Mesodermal cell (in vitro differentiated cells): ENCODE measurements around the gene ZNF17. TPM values are rescaled to one million over a fixed set of nuclear protein-coding genes. Genes with fewer than 3 reads are reported as not detected.
"Not testable (repeated sequence)": the region's sequence is repeated elsewhere in the genome, so short reads cannot be mapped to it uniquely, and the experiment has no call there.

Source experiments
- H3K27ac ChIP-seq: 2 replicates; pipeline ENCODE4 v1.7.0; 2013; ENCODE audit warnings: mild to moderate bottlenecking, low read depth, low read length, moderate library complexity; ENCODE audit not compliant: severe bottlenecking
- H3K36me3 ChIP-seq: 2 replicates; pipeline ENCODE4 v1.7.1; 2013; ENCODE audit warnings: mild to moderate bottlenecking, low read length, moderate library complexity; ENCODE audit not compliant: control insufficient read depth, insufficient read depth
- H3K4me1 ChIP-seq: one replicate; pipeline ENCODE4 v1.7.1; 2013; ENCODE audit warnings: mild to moderate bottlenecking, low read length; ENCODE audit not compliant: insufficient read depth, control insufficient read depth, poor library complexity, severe bottlenecking
- H3K4me3 ChIP-seq: 2 replicates; pipeline ENCODE4 v1.7.0; 2013; ENCODE audit warnings: low read length, control low read depth, mild to moderate bottlenecking; ENCODE audit not compliant: insufficient read depth, poor library complexity, severe bottlenecking; ENCODE audit errors: extremely low read depth
- H3K9me3 ChIP-seq: 2 replicates; pipeline ENCODE4 v1.7.1; 2013; ENCODE audit warnings: mild to moderate bottlenecking, low read length, moderate library complexity; ENCODE audit not compliant: control insufficient read depth
- WGBS, 2 experiments: methylation state at CpG; one replicate each; pipeline ENCODE4 v1.1.5; 2013; ENCODE audit warnings: missing lambda C conversion rate in 2 of 2; ENCODE audit not compliant: insufficient coverage in 2 of 2; 5-methylcytosine and 5-hydroxymethylcytosine counted together
- polyA plus RNA-seq, 2 experiments: library from polyadenylated mRNA; stranded (reverse); fragments of 50-300 nt; gene quantifications; one replicate each; pipeline ENCODE4 v1.2.3, GENCODE V29; 2013

The ZNF17 gene
- polyA plus RNA-seq (2013, experiment 1 of 2): 3.2 TPM
- 3.0 TPM for polyA plus RNA-seq (2013, experiment 2 of 2)

DNA sequence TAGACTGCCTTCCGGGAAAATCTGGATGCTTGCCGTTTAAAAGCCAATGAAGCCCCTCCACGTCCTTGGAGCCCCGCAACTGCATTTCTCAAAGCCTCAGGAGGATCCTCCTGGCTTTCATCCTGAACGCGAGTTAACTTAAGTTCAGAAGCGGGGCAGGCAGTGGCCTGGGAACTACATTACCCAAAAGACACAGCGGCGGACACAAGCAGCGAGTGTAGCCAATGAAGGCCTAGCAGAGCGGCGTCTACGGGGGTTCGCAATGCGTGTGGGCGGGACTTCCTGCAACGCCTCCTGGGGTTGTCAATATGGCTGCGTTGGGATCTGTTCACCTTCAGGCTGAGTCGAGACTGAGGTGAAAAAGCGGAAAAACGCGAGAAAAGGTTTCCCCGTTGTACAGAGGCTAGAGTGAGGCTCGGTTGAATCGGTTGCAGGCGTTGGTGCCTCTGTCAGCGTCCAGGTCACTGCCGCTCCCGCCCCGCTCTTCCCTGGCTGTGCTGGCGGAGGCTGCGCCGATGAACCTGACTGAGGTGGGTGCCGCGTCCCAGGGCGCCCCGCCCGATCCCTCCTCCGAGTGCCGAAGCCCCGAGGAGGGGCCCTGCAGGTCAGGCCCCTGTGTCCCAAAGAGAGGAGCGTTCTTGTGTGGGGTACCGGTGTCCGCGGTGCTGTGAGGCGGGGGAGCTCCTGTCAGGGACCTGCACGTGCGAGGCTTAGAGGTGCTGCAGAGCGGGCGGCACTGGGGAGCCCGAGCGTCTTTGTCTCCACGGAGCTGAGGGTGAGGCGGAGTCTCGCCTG, at the start of gene ZNF17:
Gene ZNF17 (plus strand): TSS at position 285 of the 795 bp plus-strand sequence. CDS start 2,455 bp downstream, outside the sequence.
- WGBS, 2 experiments: 0% methylated on average over 49 to 51 of the region's 55 CpGs

DNA sequence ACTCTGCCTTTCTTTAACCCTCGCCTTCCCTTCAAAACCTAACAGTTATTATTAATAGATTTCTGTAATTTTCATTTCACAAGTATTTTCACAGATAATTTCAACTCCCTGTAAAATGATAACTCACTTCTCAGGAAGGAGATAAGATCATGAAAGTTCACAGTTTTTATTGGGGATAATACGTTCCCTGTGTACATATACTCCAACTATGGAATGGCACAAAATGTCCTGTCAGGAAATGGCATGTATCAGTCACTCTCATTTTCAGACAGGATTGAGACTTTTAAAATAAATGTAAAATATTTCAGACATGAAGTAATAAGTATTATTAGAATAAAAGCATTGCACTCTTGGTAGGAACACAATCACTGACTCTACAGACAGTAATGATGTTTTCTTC, 48.5 kb upstream of the ZNF17 start:
- peaks cover 15% of the 10 kb centered on the region for H3K36me3 ChIP-seq
- no peaks in the 10 kb centered on the region for H3K4me1 ChIP-seq
- H3K9me3 ChIP-seq: no peaks in the 10 kb centered on the region
- H3K4me3 ChIP-seq: peak overlapping the region; percentile 72
- H3K27ac ChIP-seq: peak overlapping the region; percentile 85
- WGBS, 2 experiments: 100% methylated on average over 1 of the region's 2 CpGs; no CpG with 5 or more reads in 1 of the 2 experiments

More for the DNA sequence above, at the start of gene ZNF17:
- Histone ChIP-seq H3K36me3 (peaks cover 13% of the 10 kb centered on the region), H3K4me3 (peak within 1 kb of the TSS; percentile 95), H3K4me1 (no peaks in the 10 kb centered on the region), H3K9me3 (no peaks in the 10 kb centered on the region), H3K27ac (no peak within 1 kb of the TSS)

DNA sequence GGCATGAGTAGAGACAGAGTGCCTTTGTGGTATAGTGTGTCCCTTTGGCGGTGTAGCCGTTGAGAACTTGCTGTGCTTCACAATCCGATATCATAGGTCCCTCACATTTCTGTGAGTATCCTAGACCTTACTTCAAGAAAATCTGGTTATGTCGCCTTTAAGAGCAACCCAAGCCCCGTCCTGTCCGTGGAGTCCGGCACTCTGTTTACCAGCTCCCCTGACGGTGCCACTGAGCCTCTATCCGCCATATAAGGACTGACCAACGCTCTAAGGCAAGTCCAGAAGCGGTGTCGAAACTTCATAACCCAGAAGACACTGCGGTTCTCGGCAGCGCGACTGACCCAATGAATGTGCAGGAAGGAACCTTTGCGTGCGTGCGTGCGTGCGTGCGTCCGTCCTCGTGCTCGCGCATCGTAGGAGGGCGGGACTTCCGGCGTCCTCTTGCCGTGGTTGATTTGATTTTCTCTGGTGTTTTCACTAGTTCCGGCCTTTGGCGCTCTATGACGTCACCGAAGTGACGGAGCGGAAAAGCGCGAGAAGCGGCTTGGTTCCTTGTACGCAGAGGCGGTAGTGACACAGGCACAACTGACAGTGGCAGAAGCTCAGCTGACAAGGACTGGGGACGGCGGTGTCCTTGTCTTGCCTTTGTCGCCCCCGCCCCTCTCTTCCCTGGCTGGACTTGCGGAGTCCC, 47.8 kb upstream of the ZNF17 start, which contains the start of the genes TRAPPC2B and ZNF547:
Gene TRAPPC2B (plus strand): TSS at position 555 of the 691 bp plus-strand sequence. CDS start 1,283 bp downstream, outside the sequence.
Gene ZNF547 (plus strand): TSS at position 555 of the 691 bp plus-strand sequence. CDS start 5,005 bp downstream, outside the sequence.
- WGBS, 2 experiments: 4 to 5% methylated on average over 44 to 46 of the region's 47 CpGs
- Histone ChIP-seq H3K9me3 (no peaks in the 10 kb centered on the region), H3K36me3 (peaks cover 8% of the 10 kb centered on the region), H3K4me1 (no peaks in the 10 kb centered on the region), H3K27ac (peak within 1 kb of the TSS; percentile 86), H3K4me3 (peak within 1 kb of the TSS; percentile 72)

DNA sequence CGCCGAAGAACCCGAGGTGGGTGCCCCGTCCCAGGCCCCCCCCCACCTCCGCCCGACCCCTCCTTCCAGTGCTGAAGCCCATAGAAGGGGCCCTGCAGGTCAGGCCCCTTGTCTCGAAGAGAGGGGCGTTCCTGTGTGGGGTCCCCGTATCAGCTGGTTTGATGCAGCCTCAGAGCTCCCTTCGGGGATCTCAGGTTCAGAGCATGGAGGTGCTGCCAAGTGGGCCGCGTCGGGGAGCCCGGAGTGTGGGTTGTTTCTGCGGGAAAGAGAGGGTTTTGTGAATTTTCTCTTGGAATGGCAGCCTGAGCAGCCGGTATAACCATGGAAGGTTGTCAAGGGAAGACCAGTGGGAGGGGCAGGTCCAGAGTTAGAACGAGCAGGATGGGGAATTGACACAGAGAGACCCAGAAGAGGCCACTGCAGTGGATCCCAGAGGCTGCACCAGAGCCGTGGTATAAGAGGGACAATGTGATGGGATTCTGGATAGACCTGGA, 47.2 kb upstream of the ZNF17 start:
- WGBS, 2 experiments: 3 to 6% methylated on average over 12 of the region's 18 CpGs
- Histone ChIP-seq H3K9me3 (no peaks in the 10 kb centered on the region), H3K4me3 (peak overlapping the region; percentile 72), H3K4me1 (no peaks in the 10 kb centered on the region), H3K36me3 (peaks cover 4% of the 10 kb centered on the region), H3K27ac (peak overlapping the region; percentile 86)

DNA sequence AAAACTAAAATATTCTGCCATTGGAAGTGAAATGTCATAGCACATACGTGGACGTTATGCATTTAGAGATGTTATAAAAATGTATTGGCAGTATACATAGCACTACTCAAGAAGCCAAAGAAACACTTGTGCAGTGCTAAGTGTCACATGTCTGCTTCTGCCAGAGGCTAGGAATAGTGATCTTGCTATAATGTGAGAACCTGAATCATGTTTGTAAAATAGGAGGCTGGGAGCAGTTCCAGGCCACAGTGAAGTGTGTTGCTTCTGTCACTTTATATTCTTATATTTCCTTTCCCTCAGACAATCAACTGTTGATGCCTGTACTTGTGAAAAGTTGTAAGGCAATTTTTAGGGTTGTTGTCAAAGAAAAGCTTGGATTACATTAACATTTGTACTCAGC, 44.2 kb upstream of the ZNF17 start:
- H3K4me1 ChIP-seq: no peaks in the 10 kb centered on the region
- H3K9me3 ChIP-seq: no peaks in the 10 kb centered on the region
- no peak overlapping the region for H3K27ac ChIP-seq
- 100% methylated on average over 2 of the region's 2 CpGs for WGBS, 2 experiments
- peaks cover 9% of the 10 kb centered on the region for H3K36me3 ChIP-seq
- no peak overlapping the region for H3K4me3 ChIP-seq

DNA sequence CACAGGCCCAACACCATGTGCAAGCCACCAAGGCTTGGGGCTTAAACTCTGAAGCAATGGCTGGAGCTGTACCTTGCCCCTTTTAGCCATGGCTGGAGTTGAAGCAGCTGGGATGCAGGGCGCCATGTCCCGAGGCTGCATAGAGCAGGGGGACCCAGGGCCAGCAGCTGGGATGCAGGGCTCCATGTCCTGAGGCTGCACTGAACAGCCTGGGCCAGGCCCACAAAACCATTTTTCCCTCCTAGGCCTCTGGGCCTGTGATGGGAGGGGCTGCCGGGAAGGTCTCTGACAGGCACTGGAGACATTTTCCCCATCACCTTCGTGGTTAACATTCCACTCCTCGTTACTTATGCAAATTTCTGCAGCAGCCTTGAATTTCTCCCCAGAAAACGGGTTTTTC, 36.8 kb upstream of the ZNF17 start:
- no peak overlapping the region for H3K4me3 ChIP-seq
- WGBS, 2 experiments: 85 to 87% methylated on average over 5 to 6 of the region's 6 CpGs
- H3K36me3 ChIP-seq: peaks cover 61% of the 10 kb centered on the region
- no peak overlapping the region for H3K27ac ChIP-seq
- H3K9me3 ChIP-seq: peaks cover 35% of the 10 kb centered on the region
- no peaks in the 10 kb centered on the region for H3K4me1 ChIP-seq

DNA sequence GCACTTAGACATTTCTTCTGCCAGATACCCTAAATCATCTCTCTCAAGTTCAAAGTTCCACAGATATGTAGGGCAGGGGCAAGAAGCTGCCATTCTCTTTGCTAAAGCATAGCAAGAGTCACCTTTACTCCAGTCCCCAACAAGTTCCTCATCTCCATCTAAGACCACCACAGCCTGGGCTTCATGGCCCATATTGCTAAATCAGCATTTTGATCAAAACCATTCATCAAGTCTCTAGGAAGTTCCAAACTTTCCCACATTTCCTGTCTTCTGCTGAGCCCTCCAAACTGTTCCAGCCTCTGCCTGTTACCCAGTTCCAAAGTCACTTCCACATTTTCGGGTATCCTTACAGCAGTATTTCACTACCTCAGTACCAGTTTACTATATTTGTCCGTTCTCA, 36.3 kb upstream of the ZNF17 start:
- H3K4me1 ChIP-seq, H3K27ac ChIP-seq, H3K4me3 ChIP-seq: not testable (repeated sequence)
- 86 to 100% methylated on average over 1 to 2 of the region's 2 CpGs for WGBS, 2 experiments
- Histone ChIP-seq H3K36me3 (peaks cover 61% of the 10 kb centered on the region), H3K9me3 (peaks cover 35% of the 10 kb centered on the region)

DNA sequence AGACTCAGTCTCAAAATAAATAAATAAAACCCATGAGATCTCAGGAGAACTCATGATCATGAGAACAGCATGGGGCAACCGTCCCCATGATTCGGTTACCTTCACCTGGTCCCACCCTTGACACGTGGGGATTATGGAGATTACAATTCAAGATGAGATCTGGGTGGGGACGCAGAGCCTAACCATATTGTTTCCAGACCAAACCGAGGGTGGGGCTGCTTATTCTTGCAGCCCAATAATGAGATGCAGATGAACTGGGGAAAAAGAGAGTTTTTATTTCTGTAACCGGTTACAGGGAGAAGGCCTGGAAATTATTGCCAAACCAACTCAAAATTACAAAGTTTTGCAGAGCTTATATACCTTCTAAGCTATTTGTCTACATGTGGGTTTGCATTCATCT, 34.8 kb upstream of the ZNF17 start:
- no peak overlapping the region for H3K27ac ChIP-seq
- WGBS, 2 experiments: 96 to 100% methylated on average over 3 to 5 of the region's 6 CpGs
- H3K4me3 ChIP-seq: no peak overlapping the region
- peaks cover 61% of the 10 kb centered on the region for H3K36me3 ChIP-seq
- H3K4me1 ChIP-seq: no peaks in the 10 kb centered on the region
- H3K9me3 ChIP-seq: peaks cover 35% of the 10 kb centered on the region

DNA sequence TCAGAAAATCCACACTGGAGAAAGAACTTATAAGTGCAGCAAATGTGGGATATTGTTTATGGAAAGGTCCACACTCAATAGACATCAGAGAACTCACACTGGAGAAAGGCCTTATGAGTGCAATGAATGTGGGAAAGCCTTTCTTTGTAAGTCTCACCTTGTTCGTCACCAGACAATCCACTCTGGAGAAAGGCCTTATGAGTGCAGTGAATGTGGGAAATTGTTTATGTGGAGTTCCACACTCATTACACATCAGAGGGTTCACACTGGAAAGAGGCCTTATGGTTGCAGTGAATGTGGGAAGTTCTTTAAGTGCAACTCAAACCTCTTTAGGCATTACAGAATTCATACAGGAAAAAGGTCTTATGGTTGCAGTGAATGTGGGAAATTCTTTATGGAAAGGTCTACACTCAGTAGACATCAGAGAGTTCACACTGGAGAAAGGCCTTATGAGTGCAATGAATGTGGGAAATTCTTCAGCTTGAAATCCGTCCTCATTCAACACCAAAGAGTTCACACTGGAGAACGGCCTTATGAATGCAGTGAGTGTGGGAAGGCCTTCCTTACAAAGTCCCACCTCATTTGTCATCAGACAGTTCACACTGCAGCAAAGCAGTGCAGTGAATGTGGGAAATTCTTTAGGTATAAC, 33.3 kb upstream of the ZNF17 start:
- WGBS, 2 experiments: no CpG with 5 or more reads among the region's 3 CpGs
- no peak overlapping the region for H3K4me3 ChIP-seq

DNA sequence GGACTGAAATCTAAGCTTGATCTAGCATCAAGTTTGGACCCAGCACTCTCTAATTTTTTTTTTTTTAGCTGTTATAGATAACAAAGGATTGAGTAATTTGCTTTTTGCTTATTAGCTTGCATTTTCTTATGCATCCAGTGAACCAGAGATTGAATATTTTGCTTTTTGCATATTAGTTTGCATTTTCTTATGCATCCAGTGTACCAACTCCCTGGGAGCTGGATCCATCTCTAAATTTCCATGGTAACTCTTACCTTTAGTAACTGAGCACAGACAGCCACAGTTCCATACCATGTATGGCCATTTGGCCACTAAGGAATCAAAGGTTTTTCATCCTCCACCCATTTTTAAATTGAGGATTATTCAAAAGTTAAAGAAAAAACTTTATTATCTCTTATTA, 30.0 kb upstream of the ZNF17 start:
- Histone ChIP-seq H3K27ac (no peak overlapping the region), H3K9me3 (peaks cover 17% of the 10 kb centered on the region)

More for the DNA sequence above, 33.3 kb upstream of the ZNF17 start:
- peaks cover 47% of the 10 kb centered on the region for H3K36me3 ChIP-seq
- peaks cover 35% of the 10 kb centered on the region for H3K9me3 ChIP-seq
- H3K4me1 ChIP-seq: no peaks in the 10 kb centered on the region
- H3K27ac ChIP-seq: no peak overlapping the region

More for the DNA sequence above, 30.0 kb upstream of the ZNF17 start:
- peaks cover 22% of the 10 kb centered on the region for H3K36me3 ChIP-seq
- H3K4me1 ChIP-seq: no peaks in the 10 kb centered on the region
- no peak overlapping the region for H3K4me3 ChIP-seq
